ACC112 (cell line): ENCODE results near the gene FLT4.

Source experiments
- H2AFZ ChIP-seq: fragments of 200-600 bp; sonication (generic); one replicate; pipeline ENCODE4 v1.6.0; 2017; ENCODE audit warnings: antibody characterized with exemption, low read length; ENCODE audit not compliant: unreplicated experiment
- H3K27ac ChIP-seq: fragments of 200-600 bp; sonication (generic); 2 replicates; pipeline ENCODE4 v1.5.1; 2014; ENCODE audit warnings: low read depth, mild to moderate bottlenecking, antibody characterized with exemption, low read length, moderate library complexity
- H3K27me3 ChIP-seq: fragments of 200-600 bp; sonication (generic); 2 replicates; pipeline ENCODE4 v1.6.1; 2014; ENCODE audit warnings: mild to moderate bottlenecking, antibody characterized with exemption, low read length, moderate library complexity, mixed read lengths; ENCODE audit not compliant: insufficient read depth
- H3K36me3 ChIP-seq: fragments of 200-600 bp; sonication (generic); 2 replicates; pipeline ENCODE4 v1.6.1; 2016; ENCODE audit warnings: mild to moderate bottlenecking, antibody characterized with exemption, low read length, moderate library complexity, mixed read lengths; ENCODE audit not compliant: insufficient read depth
- H3K4me1 ChIP-seq: fragments of 200-600 bp; sonication (generic); one replicate; pipeline ENCODE4 v1.6.1; 2016; ENCODE audit warnings: low read length, mixed read lengths; ENCODE audit not compliant: insufficient read depth, unreplicated experiment, control insufficient read depth
- H3K4me3 ChIP-seq: fragments of 200-600 bp; sonication (generic); 2 replicates; pipeline ENCODE4 v1.5.1; 2014; ENCODE audit warnings: mild to moderate bottlenecking, low read depth, low read length
- H3K79me2 ChIP-seq: fragments of 200-600 bp; sonication (generic); one replicate; pipeline ENCODE4 v1.6.0; 2016; ENCODE audit warnings: low read length; ENCODE audit not compliant: control insufficient read depth, unreplicated experiment, insufficient read depth

The FLT4 gene

DNA sequence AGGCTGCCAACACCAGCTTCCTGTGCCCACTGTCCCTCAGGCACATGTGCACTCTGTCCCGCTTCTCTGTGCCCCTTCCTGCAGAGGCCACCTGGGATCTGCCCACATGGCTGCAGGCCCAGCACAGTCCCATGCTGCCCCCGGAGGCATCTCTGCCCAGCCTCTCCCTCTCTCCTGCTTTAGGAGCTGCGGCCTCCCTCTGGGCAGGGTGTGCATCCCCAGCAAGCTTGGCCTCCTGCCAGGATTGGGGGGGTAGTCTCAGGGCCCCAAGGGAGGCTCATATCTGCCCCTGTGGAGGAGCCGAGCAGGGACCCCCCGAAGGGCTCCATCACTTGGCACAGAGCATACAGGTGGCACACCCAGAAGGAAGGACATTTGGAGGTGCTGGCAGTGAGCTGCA is 24.8 kb downstream of the FLT4 start:
- no peaks in the 10 kb centered on the region for H3K4me1 ChIP-seq
- H3K79me2 ChIP-seq, result no peaks in the 10 kb centered on the region
- H3K27ac ChIP-seq, result no peak overlapping the region
- no peak overlapping the region for H3K4me3 ChIP-seq
- no peak overlapping the region for H2AFZ ChIP-seq
- no peaks in the 10 kb centered on the region for H3K36me3 ChIP-seq
- H3K27me3 ChIP-seq, result peaks cover 8% of the 10 kb centered on the region; the same call in 1 of the 2 replicates

DNA sequence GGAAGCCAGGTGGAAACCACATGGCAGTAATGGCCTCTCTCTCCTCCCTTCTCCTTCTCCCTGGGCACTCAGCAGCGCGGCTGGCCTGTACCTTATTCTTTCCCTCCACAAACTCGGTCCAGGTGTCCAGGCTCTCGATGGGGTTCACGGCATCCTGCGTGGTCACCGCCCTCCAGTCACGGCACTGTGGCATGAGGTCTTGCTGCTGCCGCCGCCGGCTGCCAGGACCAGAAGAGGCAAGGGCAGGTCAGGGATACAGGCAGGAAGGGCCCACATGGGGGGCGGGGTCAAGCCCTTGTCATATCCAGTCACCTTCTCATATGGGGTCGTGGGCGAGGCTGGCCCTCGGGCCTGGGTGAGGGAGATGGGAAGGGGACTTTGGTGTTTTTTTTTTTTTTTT is 25.6 kb downstream of the FLT4 start:
- Histone ChIP-seq H3K79me2 (no peaks in the 10 kb centered on the region), H3K4me3 (no peak overlapping the region), H3K36me3 (no peaks in the 10 kb centered on the region), H3K27ac (no peak overlapping the region), H3K27me3 (peaks cover 14% of the 10 kb centered on the region; the same call in 1 of the 2 replicates), H3K4me1 (no peaks in the 10 kb centered on the region), H2AFZ (no peak overlapping the region)

DNA sequence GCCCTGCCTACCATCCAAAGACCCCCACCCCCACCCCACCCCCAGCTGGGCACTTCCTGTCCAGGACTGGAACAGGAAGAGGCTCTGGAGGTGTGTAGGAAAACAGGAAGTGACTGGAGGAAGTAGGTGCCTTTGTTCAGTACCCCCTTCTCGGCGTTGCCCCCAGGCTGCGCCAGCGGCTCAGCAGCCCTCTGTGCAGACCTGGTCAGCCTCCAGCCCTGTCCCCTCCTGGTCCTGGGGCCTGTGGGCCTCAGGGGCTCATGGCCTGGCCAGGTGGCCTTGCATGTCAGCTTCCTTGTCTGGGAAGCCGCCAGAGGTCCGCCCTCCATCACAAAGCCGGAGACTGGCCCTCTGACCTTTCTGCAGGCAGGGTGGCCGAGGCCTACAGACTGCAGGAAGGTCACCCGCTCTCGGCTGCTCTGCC is 26.0 kb downstream of the FLT4 start:
- peaks cover 18% of the 10 kb centered on the region for H3K27me3 ChIP-seq
- no peak overlapping the region for H2AFZ ChIP-seq
- H3K27ac ChIP-seq, result no peak overlapping the region
- H3K4me1 ChIP-seq, result no peaks in the 10 kb centered on the region
- no peak overlapping the region for H3K4me3 ChIP-seq
- H3K79me2 ChIP-seq, result no peaks in the 10 kb centered on the region
- no peaks in the 10 kb centered on the region for H3K36me3 ChIP-seq

DNA sequence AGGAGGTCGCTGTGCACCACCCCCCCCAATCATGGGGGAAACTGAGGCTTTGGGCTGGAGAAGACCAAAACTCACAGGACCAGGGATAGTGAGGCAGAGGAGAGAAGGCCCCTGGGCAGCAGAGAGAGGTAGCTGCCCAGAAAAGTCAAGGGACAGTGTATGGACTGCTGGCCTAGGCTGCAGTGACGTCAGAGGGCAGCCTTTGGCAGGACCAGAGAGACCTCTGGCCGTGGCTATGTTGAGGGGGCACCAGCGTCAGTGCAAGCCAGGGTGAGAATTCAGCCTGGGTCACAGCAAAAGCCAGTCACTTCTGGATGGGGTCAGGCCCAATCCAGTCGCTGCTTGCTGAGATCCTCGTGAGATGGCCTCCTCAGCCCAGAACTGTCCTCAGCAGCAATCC is 26.5 kb downstream of the FLT4 start:
- Histone ChIP-seq H3K4me1 (no peaks in the 10 kb centered on the region), H3K79me2 (no peaks in the 10 kb centered on the region), H3K27me3 (peaks cover 19% of the 10 kb centered on the region), H3K36me3 (no peaks in the 10 kb centered on the region), H2AFZ (no peak overlapping the region), H3K27ac (no peak overlapping the region), H3K4me3 (no peak overlapping the region)

DNA sequence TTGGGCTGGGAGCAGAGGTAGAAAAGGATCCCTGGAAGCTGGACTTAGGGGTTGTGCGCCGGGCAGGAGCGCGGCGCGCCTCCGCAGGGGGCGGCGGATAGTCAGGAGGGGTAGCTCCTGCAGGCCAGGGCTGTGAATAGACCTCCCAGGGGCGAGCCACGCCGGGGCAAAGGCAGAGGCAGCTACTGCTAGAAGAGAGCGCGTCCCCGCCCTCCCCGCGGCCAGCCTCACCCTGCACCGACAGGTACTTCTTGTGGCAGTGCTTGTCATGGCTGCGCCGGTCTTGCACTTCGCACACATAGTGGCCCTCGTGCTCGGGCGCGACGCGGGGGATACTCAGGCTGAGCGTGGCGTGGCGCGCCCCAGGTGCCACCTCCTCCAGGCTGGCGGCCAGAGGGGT is 28.1 kb downstream of the FLT4 start:
- Histone ChIP-seq H3K27ac (no peak overlapping the region), H3K79me2 (no peaks in the 10 kb centered on the region), H3K27me3 (peaks cover 24% of the 10 kb centered on the region), H3K4me3 (no peak overlapping the region), H2AFZ (no peak overlapping the region), H3K36me3 (no peaks in the 10 kb centered on the region), H3K4me1 (no peaks in the 10 kb centered on the region)

DNA sequence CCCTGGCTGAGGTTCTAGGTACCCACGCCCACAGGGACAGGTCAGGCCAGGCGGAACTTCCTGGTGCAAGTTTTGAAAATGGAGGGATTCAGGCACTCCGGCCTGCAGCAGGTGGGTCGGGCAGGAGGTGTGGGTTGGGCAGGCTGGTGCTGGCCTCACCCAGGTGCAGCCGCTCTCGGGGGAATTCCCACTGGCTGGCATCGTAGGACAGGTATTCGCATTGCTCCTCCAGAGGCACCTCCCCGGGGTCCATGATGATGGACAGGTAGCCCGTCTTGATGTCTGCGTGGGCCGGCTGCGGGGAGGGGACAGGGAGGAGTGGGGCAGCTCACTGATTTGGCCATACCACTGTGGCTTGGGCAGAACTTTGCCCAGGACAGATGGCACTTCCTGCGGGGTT is 29.4 kb downstream of the FLT4 start:
- Histone ChIP-seq H3K4me1 (no peaks in the 10 kb centered on the region), H3K36me3 (no peaks in the 10 kb centered on the region), H3K4me3 (no peak overlapping the region), H3K27ac (no peak overlapping the region), H3K79me2 (no peaks in the 10 kb centered on the region), H2AFZ (no peak overlapping the region), H3K27me3 (peaks cover 25% of the 10 kb centered on the region)

DNA sequence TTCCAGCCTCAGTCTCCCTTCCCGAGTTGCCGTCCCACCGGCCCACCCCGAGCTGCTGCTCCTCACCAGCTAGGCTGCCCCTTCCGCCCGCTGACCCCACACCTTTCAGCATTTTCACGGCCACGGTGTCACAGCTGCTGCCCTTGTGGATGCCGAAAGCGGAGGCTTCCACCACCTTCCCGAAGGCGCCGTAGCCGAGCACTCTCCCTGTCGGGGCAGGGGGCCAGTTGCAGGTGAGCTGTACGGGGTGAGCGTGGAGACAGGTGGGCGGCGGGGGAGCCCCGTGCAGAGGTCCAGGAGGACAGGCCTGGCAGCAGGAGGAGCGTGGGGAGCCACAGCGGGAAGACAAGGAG is 29.9 kb downstream of the FLT4 start:
- Histone ChIP-seq H3K4me1 (no peaks in the 10 kb centered on the region), H2AFZ (peak overlapping the region; percentile 32), H3K79me2 (no peaks in the 10 kb centered on the region), H3K27ac (no peak overlapping the region), H3K27me3 (peaks cover 25% of the 10 kb centered on the region), H3K4me3 (no peak overlapping the region), H3K36me3 (no peaks in the 10 kb centered on the region)

DNA sequence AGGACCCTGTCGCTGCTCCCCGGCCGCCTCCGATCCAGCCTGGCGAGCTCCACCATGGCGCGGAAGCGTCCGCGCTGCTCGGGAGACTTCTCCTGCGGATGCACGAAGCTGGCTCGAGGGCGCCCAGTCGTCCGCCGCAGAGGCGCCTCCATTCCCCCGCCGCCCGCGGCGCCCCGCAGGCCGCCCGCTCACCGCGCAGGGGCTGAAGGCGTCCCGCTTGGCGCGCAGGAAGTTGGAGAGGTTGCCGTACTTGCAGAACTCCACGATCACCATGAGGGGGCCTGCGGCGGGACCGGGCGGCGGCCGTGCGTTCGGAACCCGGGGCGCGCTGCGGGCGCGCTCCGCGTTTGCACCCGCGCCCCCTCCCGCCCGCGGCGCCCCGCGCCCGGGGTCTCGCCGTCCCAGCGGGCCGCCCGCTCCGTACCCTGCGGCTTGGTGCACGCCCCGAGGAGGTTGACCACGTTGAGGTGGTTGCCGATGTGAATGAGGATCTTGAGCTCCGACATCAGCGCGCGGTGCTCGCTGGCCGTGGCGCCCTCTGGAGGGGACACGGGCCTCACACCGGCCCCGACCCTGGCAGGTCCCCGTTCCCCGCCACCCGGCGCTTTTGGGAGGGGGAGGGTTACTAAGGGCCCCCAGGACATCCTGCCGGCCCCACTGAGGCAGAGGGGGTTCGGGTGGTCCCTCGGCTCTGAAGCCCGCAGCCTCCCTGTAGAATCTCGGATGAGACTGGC is 30.4 kb downstream of the FLT4 start:
- H3K27me3 ChIP-seq, result peaks cover 25% of the 10 kb centered on the region
- H3K4me1 ChIP-seq, result no peaks in the 10 kb centered on the region
- no peak overlapping the region for H3K27ac ChIP-seq
- peak overlapping the region; percentile 32 for H2AFZ ChIP-seq
- H3K79me2 ChIP-seq, result no peaks in the 10 kb centered on the region
- H3K36me3 ChIP-seq, result no peaks in the 10 kb centered on the region
- peak overlapping the region; percentile 69 for H3K4me3 ChIP-seq

DNA sequence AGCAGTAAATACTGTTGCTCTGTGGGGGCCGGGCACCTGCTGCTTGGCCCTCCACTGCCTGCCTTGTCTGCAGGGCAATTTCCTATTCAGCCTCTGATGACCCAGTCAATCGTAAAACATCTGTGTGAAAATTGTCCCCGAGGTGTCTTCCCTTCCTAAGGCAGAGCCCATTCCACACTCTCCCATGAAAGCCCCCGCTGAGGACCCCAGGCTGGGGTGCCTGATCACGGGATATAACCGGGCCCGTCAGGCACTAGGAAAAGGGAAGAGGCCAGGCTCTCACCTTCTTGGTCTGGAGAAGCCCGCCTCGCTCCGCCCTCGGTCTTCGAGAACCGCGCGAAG is 30.9 kb downstream of the FLT4 start:
- H3K36me3 ChIP-seq, result no peaks in the 10 kb centered on the region
- H3K4me1 ChIP-seq, result no peaks in the 10 kb centered on the region
- peak overlapping the region; percentile 32 for H2AFZ ChIP-seq
- no peaks in the 10 kb centered on the region for H3K79me2 ChIP-seq
- H3K27me3 ChIP-seq, result peaks cover 25% of the 10 kb centered on the region
- H3K4me3 ChIP-seq, result peak overlapping the region; percentile 69
- no peak overlapping the region for H3K27ac ChIP-seq

DNA sequence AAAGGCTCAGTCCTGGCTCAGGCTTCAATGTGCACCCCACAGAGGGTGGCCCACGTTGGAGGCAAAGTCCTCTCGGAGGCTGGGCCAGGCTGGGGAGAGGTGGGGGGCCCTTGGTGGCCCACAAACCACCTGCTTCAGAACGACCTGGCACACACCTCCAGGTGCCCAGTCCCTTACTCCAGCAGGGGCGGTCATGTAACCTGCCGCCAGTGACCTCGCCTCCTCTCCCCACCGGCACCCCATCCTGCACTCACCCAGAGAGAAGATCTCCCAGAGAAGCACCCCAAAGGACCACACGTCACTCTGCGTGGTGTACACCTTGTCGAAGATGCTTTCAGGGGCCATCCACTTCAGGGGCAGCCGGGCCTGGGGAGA is 35.6 kb downstream of the FLT4 start:
- no peak overlapping the region for H2AFZ ChIP-seq
- H3K27me3 ChIP-seq, result peaks cover 14% of the 10 kb centered on the region
- H3K27ac ChIP-seq, result no peak overlapping the region
- H3K4me1 ChIP-seq, result no peaks in the 10 kb centered on the region
- H3K36me3 ChIP-seq, result no peaks in the 10 kb centered on the region
- no peak overlapping the region for H3K4me3 ChIP-seq
- no peaks in the 10 kb centered on the region for H3K79me2 ChIP-seq

DNA sequence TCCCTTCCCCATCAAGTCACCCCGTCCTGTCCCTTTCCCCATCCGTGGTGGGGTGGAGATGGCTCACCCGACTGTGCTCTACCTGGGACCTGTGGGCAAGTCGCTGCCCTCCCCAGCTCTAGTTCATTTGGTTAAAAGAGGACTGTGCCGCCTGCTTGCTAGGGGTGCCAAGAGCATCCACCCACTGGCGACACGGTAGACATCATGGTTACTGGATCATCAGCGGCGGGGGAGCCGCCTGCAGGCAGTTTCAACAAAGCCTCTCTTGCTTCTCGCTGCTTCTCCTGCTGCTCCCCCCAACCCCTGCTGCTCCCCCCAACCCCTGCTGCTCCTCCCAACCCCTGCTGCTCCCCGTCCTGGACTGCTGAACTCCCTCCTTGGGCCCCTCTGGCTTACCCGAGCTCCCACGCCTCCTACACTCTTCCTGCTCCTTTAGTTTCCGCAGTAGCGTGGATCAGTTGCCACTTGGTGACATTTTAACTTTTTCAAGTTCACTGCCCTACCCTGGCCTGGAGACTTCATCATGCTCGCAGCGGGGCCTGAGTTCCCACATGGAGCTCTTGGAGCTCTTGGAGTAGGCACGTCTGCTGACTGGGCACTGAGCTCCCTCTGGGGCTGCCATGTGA is 36.1 kb downstream of the FLT4 start:
- no peak overlapping the region for H2AFZ ChIP-seq
- no peak overlapping the region for H3K4me3 ChIP-seq
- H3K79me2 ChIP-seq, result no peaks in the 10 kb centered on the region
- H3K4me1 ChIP-seq, result no peaks in the 10 kb centered on the region
- no peaks in the 10 kb centered on the region for H3K36me3 ChIP-seq
- H3K27me3 ChIP-seq, result peaks cover 9% of the 10 kb centered on the region
- H3K27ac ChIP-seq, result no peak overlapping the region
